HG02885 (cell line): Measurements from ENCODE around the gene CIB1.

Experiments
- ATAC-seq: cut with Tn5 transposase; IDR thresholded peaks from one replicate; pipeline ENCODE4 v1.9.1; 2021; ENCODE audit warnings: mild to moderate bottlenecking; ENCODE audit not compliant: unreplicated experiment, poor library complexity

Gene CIB1

DNA sequence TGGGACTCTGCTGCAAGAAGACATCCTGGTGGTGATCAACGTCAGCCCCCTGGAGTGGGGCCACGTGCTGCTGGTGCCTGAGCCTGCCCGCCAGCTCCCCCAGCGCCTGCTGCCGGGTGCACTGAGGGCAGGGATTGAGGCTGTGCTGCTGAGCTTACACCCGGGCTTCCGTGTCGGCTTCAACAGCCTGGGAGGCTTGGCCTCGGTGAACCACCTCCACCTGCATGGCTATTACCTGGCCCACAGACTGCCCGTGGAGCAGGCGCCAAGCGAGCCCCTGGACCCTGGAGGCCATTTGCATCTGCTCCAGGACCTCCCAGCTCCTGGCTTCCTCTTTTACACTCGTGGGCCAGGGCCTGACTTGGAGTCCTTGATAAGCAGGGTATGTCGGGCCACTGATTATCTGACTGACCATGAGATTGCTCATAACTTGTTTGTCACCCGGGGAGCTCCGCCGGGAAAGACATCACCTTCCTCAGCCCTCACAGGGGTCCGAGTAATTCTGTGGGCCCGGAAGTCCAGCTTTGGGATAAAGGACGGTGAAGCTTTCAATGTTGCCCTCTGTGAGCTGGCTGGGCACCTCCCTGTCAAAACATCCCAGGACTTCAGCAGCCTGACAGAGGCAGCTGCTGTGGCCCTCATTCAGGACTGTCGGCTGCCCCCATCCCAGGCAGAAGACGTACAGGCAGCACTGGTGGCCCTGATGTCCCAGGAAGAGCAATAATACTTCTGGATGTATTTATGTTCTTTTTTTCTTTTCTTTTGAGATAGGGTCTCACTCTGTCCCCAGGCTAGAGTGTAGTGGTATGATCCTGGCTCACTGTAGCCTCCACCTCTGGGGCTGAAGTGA lies 7.8 kb upstream of the CIB1 start:
- ATAC-seq = no peak

GRCh38 chr15:90240856-90241255 lies 7.1 kb upstream of the CIB1 start:
- ATAC-seq = no peak

GRCh38 chr15:90239371-90239770 lies 5.6 kb upstream of the CIB1 start:
- no peak for ATAC-seq

DNA sequence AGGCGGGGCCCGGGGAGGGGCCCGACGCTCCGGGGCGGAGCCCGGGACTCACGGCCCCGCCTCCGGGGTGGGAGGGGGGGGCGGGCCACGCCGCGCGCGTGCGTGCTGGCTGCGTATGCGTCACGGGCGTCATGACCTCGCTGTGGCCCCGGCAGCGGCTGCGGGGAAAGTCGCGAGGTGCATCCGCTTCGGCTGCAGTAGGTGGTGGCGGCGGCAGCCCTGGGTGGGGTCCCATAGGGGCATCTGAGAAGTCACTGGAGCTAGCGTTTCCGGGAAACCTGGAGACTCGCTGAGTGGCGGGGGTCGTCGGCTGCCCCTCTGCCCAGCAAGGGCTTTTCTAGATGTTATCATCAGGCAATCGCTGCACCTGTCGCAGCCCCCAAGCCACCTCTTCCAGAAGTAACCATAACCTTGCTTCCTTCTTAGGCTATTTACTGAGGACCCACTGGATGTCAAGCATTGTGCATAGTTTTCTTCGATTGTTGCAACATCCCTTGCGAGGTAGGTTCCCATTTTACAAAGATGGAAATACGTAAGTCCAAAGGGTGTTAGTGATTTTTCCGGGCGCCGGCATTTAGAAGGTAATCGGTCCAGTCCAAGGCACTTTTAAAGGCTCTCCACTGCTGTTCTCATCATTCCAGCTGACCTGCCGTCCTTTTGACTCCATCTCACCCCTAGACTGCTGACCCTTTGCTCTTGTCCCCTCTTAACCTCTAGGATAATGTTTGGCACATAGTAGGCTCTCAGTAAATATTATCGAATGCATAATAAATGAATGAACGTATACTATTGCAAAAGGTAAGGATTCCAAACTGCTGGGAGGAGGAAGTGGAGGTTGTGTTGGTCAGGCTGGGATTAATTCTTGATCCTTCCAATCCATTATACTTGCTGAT lies 601 bp upstream of the CIB1 start, which contains the start of gene GDPGP1:
Gene GDPGP1 (plus strand): TSS at position 114 of the 893 bp plus-strand sequence. CDS start 6,700 bp downstream, outside the sequence.
- no peak for ATAC-seq

DNA sequence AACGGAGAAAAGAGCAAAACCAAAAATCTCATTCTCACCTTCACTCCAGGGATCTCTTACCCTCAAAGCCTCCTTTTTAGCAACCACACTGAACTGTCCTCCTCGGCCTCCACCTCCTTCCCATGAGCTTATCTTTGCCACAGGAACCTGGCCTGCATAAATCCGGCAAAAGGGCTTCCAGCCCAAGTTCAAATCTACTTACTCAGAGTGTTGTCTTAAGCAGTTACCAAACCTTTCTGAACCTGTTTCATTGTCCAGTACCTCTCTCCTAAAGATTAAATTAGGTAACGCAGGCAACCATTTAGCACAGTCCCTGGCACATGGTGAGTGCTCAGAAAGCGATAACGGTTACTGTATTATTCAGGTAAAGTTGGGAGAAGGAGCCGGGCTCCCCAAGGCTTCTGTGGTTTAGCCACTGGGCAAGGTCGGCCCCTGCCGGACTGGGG lies 777 bp downstream of the CIB1 start:
- no peak for ATAC-seq

- ATAC-seq = no peak
Observed at GRCh38 chr15:90232196-90232595, 1.5 kb downstream of the CIB1 start.

- ATAC-seq = no peak
Observed at GRCh38 chr15:90231028-90232017, 2.4 kb downstream of the CIB1 start.

GRCh38 chr15:90230610-90231009 lies 3.1 kb downstream of the CIB1 start:
- no peak for ATAC-seq

- ATAC-seq = no peak
Observed at GRCh38 chr15:90230071-90230494, 3.7 kb downstream of the CIB1 start.

DNA sequence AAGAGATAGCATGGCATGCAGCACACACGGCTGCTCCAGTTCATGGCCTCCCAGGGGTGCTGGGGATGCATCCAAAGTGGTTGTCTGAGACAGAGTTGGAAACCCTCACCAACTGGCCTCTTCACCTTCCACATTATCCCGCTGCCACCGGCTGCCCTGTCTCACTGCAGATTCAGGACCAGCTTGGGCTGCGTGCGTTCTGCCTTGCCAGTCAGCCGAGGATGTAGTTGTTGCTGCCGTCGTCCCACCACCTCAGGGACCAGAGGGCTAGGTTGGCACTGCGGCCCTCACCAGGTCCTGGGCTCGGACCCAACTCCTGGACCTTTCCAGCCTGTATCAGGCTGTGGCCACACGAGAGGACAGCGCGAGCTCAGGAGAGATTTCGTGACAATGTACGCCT lies 4.8 kb downstream of the CIB1 start:
- no peak for ATAC-seq

DNA sequence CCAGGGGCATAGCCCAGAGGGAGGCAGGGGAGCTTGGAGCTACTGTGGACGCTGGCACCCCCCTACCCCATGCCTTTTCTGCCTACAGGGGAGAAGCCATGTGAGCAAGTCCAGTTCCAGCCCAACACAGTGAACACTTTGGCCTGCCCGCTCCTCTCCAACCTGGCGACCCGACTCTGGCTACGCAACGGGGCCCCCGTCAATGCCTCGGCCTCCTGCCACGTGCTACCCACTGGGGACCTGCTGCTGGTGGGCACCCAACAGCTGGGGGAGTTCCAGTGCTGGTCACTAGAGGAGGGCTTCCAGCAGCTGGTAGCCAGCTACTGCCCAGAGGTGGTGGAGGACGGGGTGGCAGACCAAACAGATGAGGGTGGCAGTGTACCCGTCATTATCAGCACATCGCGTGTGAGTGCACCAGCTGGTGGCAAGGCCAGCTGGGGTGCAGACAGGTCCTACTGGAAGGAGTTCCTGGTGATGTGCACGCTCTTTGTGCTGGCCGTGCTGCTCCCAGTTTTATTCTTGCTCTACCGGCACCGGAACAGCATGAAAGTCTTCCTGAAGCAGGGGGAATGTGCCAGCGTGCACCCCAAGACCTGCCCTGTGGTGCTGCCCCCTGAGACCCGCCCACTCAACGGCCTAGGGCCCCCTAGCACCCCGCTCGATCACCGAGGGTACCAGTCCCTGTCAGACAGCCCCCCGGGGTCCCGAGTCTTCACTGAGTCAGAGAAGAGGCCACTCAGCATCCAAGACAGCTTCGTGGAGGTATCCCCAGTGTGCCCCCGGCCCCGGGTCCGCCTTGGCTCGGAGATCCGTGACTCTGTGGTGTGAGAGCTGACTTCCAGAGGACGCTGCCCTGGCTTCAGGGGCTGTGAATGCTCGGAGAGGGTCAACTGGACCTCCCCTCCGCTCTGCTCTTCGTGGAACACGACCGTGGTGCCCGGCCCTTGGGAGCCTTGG lies 5.6 kb downstream of the CIB1 start:
- ATAC-seq = no peak

DNA sequence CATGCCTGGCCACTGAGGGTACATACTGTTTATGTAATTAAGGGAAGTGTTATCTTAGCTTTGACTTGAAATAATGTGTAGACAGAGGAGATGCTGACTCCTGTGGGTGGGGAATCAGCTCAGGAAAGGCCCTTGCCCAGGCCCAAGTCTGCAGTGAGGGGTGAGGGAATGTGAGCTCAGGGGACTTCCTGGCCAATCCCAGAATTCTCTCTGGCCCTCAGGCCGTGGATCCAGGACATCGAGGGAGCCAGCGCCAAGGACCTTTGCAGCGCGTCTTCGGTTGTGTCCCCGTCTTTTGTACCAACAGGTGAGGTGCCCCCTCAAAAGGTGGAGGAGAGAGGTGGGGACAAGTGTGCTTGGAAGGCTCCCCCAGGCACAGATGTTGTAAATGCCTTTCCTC lies 6.4 kb downstream of the CIB1 start:
- no peak for ATAC-seq

DNA sequence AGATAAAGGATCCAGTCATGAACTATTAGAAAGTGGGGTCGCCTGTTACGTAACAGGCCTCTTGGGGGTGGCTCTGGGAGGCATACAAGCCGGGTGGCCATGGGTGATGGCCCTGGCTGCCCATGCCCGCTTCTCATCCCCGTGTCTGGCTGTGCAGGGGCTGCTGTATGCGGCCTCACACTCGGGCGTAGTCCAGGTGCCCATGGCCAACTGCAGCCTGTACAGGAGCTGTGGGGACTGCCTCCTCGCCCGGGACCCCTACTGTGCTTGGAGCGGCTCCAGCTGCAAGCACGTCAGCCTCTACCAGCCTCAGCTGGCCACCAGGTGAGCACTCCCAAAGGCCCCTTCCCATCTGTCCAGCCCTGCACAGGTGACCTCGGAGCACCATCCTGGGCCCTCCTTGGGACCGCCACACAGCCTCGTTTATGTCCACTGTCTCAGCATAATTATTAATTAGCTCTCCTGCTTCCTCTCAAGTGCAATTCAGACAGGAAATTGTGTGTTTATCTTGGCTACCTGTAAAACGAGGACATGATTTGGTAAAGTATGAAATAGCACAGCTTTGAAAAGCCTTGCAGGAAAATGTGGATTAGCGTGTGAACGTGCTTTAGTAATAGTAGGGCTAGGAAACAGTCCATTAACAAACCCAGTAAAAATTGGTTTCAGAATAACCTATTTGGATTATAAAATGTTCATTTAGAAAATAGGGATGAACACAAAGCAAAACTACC lies 8.1 kb downstream of the CIB1 start:
- ATAC-seq = no peak

DNA sequence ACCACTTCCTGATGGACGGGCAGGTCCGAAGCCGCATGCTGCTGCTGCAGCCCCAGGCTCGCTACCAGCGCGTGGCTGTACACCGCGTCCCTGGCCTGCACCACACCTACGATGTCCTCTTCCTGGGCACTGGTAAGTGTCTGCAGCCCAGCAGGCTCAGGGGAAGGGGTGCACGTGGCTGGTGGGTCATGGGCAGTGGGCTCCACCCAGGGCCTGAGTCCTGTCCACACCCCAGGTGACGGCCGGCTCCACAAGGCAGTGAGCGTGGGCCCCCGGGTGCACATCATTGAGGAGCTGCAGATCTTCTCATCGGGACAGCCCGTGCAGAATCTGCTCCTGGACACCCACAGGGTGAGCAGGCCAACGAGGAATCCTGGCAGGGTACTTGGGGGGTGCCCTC lies 8.7 kb downstream of the CIB1 start:
- no peak for ATAC-seq

- ATAC-seq = no peak
Observed at GRCh38 chr15:90223441-90224165, 10.1 kb downstream of the CIB1 start.

DNA sequence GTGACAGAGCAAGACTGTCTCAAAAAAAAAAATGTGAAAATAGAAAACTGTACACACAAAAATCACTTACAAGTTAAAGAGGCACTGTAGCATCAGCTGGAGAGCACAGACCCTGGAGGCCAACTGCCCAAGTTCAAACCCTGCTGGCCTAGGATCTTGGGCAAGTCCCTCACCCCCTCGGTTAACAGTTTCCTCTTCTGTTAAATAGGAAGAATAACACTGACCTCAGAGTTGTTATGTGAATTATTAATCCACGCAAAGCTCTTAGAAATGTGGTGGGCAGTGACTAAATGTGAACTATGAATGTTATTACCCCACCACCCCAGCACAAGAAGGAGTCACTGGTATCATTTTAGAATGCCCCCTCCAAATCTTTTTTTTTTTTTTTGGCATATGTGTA lies 11.2 kb downstream of the CIB1 start:
- ATAC-seq = no peak

GRCh38 chr15:90221246-90221900 lies 12.4 kb downstream of the CIB1 start:
- ATAC-seq = no peak
